H1 (cell line): ENCODE data around the gene LCE1E. TPM values are rescaled to one million over a fixed set of nuclear protein-coding genes. Genes with fewer than 3 reads are reported as not detected.

ENCODE experiments used
- CTCF ChIA-PET: fragments of 300-600 bp; sonication (Branson Sonifier 250); formaldehyde crosslinking; loops from one replicate; lab custom pipeline; 2021; ENCODE audit not compliant: partially characterized antibody; lab: Charles Lee
- POLR2A ChIA-PET: fragments of 300-600 bp; sonication (Branson Sonifier 250); formaldehyde crosslinking; loops from one replicate; lab custom pipeline; 2021; ENCODE audit warnings: inconsistent platforms; ENCODE audit not compliant: partially characterized antibody; lab: Charles Lee
- DNase-seq, 2 experiments: peaks; one replicate each; pipeline versions ENCODE4 v3.0.0 to v3.0.0-alpha.2; 2010 to 2022; ENCODE audit warnings: low spot score in 2 of 2, low read depth in 1 of 2, mixed read lengths in 1 of 2
- FAIRE-seq: peaks from 2 replicates; lab custom pipeline; 2011; peaks lifted over from hg19 to GRCh38; lab: Jason Lieb, UNC
- H2AFZ ChIP-seq: 2 replicates; pipeline ENCODE4 v1.8.1; 2012; ENCODE audit warnings: low read length, inconsistent platforms
- H2AK5ac ChIP-seq: 2 replicates; pipeline ENCODE4 v1.6.1; 2013; ENCODE audit warnings: low read depth, low read length
- H2BK120ac ChIP-seq: replicated peaks from 2 replicates; pipeline ENCODE3; 2013; ENCODE audit warnings: low read depth, low read length, inconsistent platforms
- H2BK12ac ChIP-seq: 2 replicates; pipeline ENCODE4 v1.6.1; 2013; ENCODE audit warnings: low read depth, low read length
- H2BK15ac ChIP-seq: 2 replicates; pipeline ENCODE4 v1.6.1; 2013; ENCODE audit warnings: low read length
- H2BK20ac ChIP-seq: 2 replicates; pipeline ENCODE4 v1.6.1; 2013; ENCODE audit warnings: low read length
- H2BK5ac ChIP-seq: 2 replicates; pipeline ENCODE4 v1.6.1; 2013; ENCODE audit warnings: low read depth, low read length
- H3K14ac ChIP-seq: 2 replicates; pipeline ENCODE4 v1.6.1; 2013; ENCODE audit warnings: inconsistent platforms; ENCODE audit not compliant: insufficient read length
- H3K18ac ChIP-seq: 2 replicates; pipeline ENCODE4 v1.6.1; 2013; ENCODE audit warnings: low read length; ENCODE audit errors: extremely low read depth
- H3K23ac ChIP-seq: 2 replicates; pipeline ENCODE4 v1.6.1; 2013; ENCODE audit warnings: inconsistent platforms; ENCODE audit not compliant: insufficient read length
- H3K23me2 ChIP-seq: 2 replicates; pipeline ENCODE4 v1.6.1; 2013; ENCODE audit warnings: low read depth, low read length
- H3K27ac ChIP-seq: 2 replicates; pipeline ENCODE4 v1.6.1; 2011; ENCODE audit warnings: low read depth, low read length, inconsistent platforms
- H3K27me3 ChIP-seq, 4 experiments: replicated peaks in 1 of 4; 1 replicate in 1 of 4; 2 replicates in 3 of 4; pipeline versions ENCODE4 v1.6.1 to v1.8.1; 2011 to 2013; ENCODE audit warnings: low read length in 3 of 4, mild to moderate bottlenecking in 3 of 4, inconsistent platforms in 2 of 4, mixed read lengths in 2 of 4, moderate library complexity in 1 of 4; ENCODE audit not compliant: control insufficient read depth in 3 of 4, insufficient read depth in 3 of 4; ENCODE audit errors: extremely low read depth in 1 of 4
- H3K36me3 ChIP-seq, 4 experiments: 2 replicates each; pipeline versions ENCODE4 v1.6.1 to v1.8.1; 2011 to 2013; ENCODE audit warnings: mild to moderate bottlenecking in 4 of 4, low read length in 3 of 4, moderate library complexity in 2 of 4, control low read depth in 1 of 4, inconsistent platforms in 1 of 4; ENCODE audit not compliant: insufficient read depth in 4 of 4, control insufficient read depth in 2 of 4
- H3K4ac ChIP-seq: replicated peaks from 2 replicates; pipeline ENCODE3; 2013; ENCODE audit warnings: low read length, low read depth, mixed read lengths, inconsistent platforms; ENCODE audit not compliant: insufficient read length
- H3K4me1 ChIP-seq, 4 experiments: replicated peaks in 1 of 4; 1 replicate in 1 of 4; 2 replicates in 3 of 4; pipeline versions ENCODE4 v1.6.1 to v1.8.1; 2011 to 2013; ENCODE audit warnings: low read length in 3 of 4, inconsistent platforms in 2 of 4, mixed read lengths in 1 of 4; ENCODE audit not compliant: insufficient read depth in 4 of 4, control insufficient read depth in 3 of 4
- H3K4me2 ChIP-seq, 2 experiments: 2 replicates each; pipeline versions ENCODE4 v1.6.1 to v1.8.1; 2011 to 2013; ENCODE audit warnings: low read depth in 2 of 2, low read length in 2 of 2, control low read depth in 1 of 2, inconsistent platforms in 1 of 2, mild to moderate bottlenecking in 1 of 2; ENCODE audit not compliant: insufficient read depth in 1 of 2
- H3K4me3 ChIP-seq, 4 experiments: fragments of 200-600, 300-600 bp in 1 of 4; sonication (generic), shearing (Covaris generic), sonication (Bioruptor Twin) in 1 of 4; 2 replicates each; pipeline versions ENCODE4 v1.5.1 to v1.8.1; 2011 to 2016; ENCODE audit warnings: low read length in 4 of 4, low read depth in 3 of 4, control low read depth in 2 of 4, inconsistent platforms in 2 of 4, mild to moderate bottlenecking in 2 of 4, mixed read lengths in 1 of 4, moderate library complexity in 1 of 4; ENCODE audit not compliant: insufficient read depth in 2 of 4; ENCODE audit errors: extremely low read depth in 1 of 4
- H3K56ac ChIP-seq: replicated peaks from 2 replicates; pipeline ENCODE3; 2013; ENCODE audit warnings: low read depth, mild to moderate bottlenecking, mixed read lengths, low read length, inconsistent platforms; ENCODE audit not compliant: insufficient read length
- H3K79me1 ChIP-seq: 2 replicates; pipeline ENCODE4 v1.6.1; 2013; ENCODE audit warnings: low read depth, low read length, control low read depth
- H3K79me2 ChIP-seq, 2 experiments: 2 replicates each; pipeline versions ENCODE4 v1.6.1 to v1.8.1; 2012 to 2013; ENCODE audit warnings: low read length in 2 of 2, mild to moderate bottlenecking in 2 of 2, inconsistent platforms in 1 of 2; ENCODE audit not compliant: insufficient read depth in 2 of 2, control insufficient read depth in 1 of 2
- H3K9ac ChIP-seq, 4 experiments: replicated peaks in 1 of 4; 1 replicate in 1 of 4; 2 replicates in 3 of 4; pipeline versions ENCODE4 v1.6.1 to v1.8.1; 2011 to 2013; ENCODE audit warnings: low read depth in 3 of 4, low read length in 3 of 4, control low read depth in 2 of 4, mild to moderate bottlenecking in 2 of 4, moderate library complexity in 2 of 4, inconsistent platforms in 1 of 4; ENCODE audit errors: extremely low read depth in 1 of 4
- H3K9me3 ChIP-seq, 2 experiments: 2 replicates each; pipeline versions ENCODE4 v1.6.1 to v1.8.1; 2012 to 2013; ENCODE audit warnings: mild to moderate bottlenecking in 2 of 2, moderate library complexity in 2 of 2, control low read depth in 1 of 2, inconsistent platforms in 1 of 2, low read depth in 1 of 2, low read length in 1 of 2, mixed read lengths in 1 of 2; ENCODE audit not compliant: insufficient read depth in 2 of 2
- H4K20me1 ChIP-seq, 2 experiments: replicated peaks in 1 of 2; 2 replicates each; pipeline versions ENCODE3 to v1.8.1; 2011 to 2013; ENCODE audit warnings: inconsistent platforms in 2 of 2, low read length in 2 of 2, mild to moderate bottlenecking in 1 of 2; ENCODE audit not compliant: insufficient read depth in 2 of 2, control insufficient read depth in 1 of 2
- H4K5ac ChIP-seq: 2 replicates; pipeline ENCODE4 v1.6.1; 2013; ENCODE audit warnings: low read length, low read depth, mixed read lengths, inconsistent platforms; ENCODE audit not compliant: insufficient read length
- H4K8ac ChIP-seq: 2 replicates; pipeline ENCODE4 v1.8.0; 2013; ENCODE audit warnings: mild to moderate bottlenecking, moderate library complexity, low read length, inconsistent platforms; ENCODE audit not compliant: insufficient read depth; ENCODE audit errors: extremely low read depth
- H4K91ac ChIP-seq: replicated peaks from 2 replicates; pipeline ENCODE3; 2013; ENCODE audit warnings: low read length, mixed read lengths, inconsistent platforms; ENCODE audit not compliant: insufficient read length
- ASH2L ChIP-seq: fragments of 200-600, 300-600 bp; sonication (generic); IDR thresholded peaks from one replicate; pipeline ENCODE4 v1.7.1; 2017; ENCODE audit warnings: low read length
- CREB1 ChIP-seq: IDR thresholded peaks from 2 replicates; pipeline ENCODE4 v1.6.1; 2012; ENCODE audit warnings: inconsistent platforms
- EGR1 ChIP-seq: IDR thresholded peaks from 2 replicates; pipeline ENCODE4 v1.6.1; 2011; ENCODE audit warnings: low read depth, low read length, borderline replicate concordance
- EP300 ChIP-seq, 2 experiments: IDR thresholded peaks; 1 replicate in 1 of 2; 2 replicates in 1 of 2; pipeline ENCODE4 v1.6.1; 2011 to 2012; ENCODE audit warnings: low read depth in 2 of 2, low read length in 2 of 2, mild to moderate bottlenecking in 2 of 2, borderline replicate concordance in 1 of 2, inconsistent platforms in 1 of 2, moderate library complexity in 1 of 2
- HDAC6 ChIP-seq: IDR thresholded peaks from one replicate; pipeline ENCODE4 v1.7.1; 2012; ENCODE audit warnings: low read depth, mild to moderate bottlenecking, inconsistent platforms, low read length, moderate library complexity
- KDM4A ChIP-seq: IDR thresholded peaks from one replicate; pipeline ENCODE4 v1.7.1; 2012; ENCODE audit warnings: low read depth, mild to moderate bottlenecking, moderate library complexity, low read length, inconsistent platforms; ENCODE audit not compliant: severe bottlenecking
- KDM5A ChIP-seq: fragments of 200-600 bp; IDR thresholded peaks from 2 replicates; pipeline ENCODE4 v1.7.1; 2012; ENCODE audit warnings: mild to moderate bottlenecking, low read length, inconsistent platforms, mixed read lengths
- RBBP5 ChIP-seq: IDR thresholded peaks from 2 replicates; pipeline ENCODE4 v1.7.1; 2012; ENCODE audit warnings: low read depth, mild to moderate bottlenecking, inconsistent platforms, low read length, moderate library complexity, borderline replicate concordance
- SIN3A ChIP-seq, 2 experiments: IDR thresholded peaks in 1 of 2; conservative IDR thresholded peaks in 1 of 2; 2 replicates each; pipeline ENCODE4 v1.6.1; 2011 to 2012; ENCODE audit warnings: low read length in 2 of 2, improper control_type of control experiment in 1 of 2, low read depth in 1 of 2, mild to moderate bottlenecking in 1 of 2
- SIX5 ChIP-seq: IDR thresholded peaks from 2 replicates; pipeline ENCODE4 v1.6.1; 2011; ENCODE audit warnings: mild to moderate bottlenecking, low read depth, low read length
- SP1 ChIP-seq: IDR thresholded peaks from 2 replicates; pipeline ENCODE4 v1.6.1; 2011; ENCODE audit warnings: low read depth, low read length
- TAF7 ChIP-seq: optimal IDR thresholded peaks from 2 replicates; pipeline ENCODE3; 2011; ENCODE audit warnings: low read depth, mild to moderate bottlenecking, inconsistent platforms, low read length, moderate library complexity, borderline replicate concordance
- ZNF274 ChIP-seq: IDR thresholded peaks from 2 replicates; pipeline ENCODE4 v1.7.0; 2012; ENCODE audit warnings: low read length, borderline replicate concordance; ENCODE audit errors: extremely low read depth
- WGBS, 2 experiments: shearing (Covaris generic) in 1 of 2; methylation state at CpG; one replicate each; pipeline versions ENCODE4 v1.1.6 to v1.1.7; 2013 to 2015; ENCODE audit warnings: low lambda C conversion rate in 2 of 2, mixed read lengths in 2 of 2, inconsistent platforms in 1 of 2, low coverage in 1 of 2, missing lambda C conversion rate in 1 of 2; ENCODE audit not compliant: insufficient replicate concordance in 2 of 2, insufficient coverage in 1 of 2, insufficient read length in 1 of 2; ENCODE audit errors: extremely low coverage in 1 of 2, missing lambda C conversion rate in 1 of 2; 5-methylcytosine and 5-hydroxymethylcytosine counted together
- polyA plus RNA-seq, 7 experiments: library from polyadenylated mRNA; depleted of rRNA in 3 of 7; stranded (reverse) in 5 of 7; unstranded in 2 of 7; fragments of >200 nt in 5 of 7; fragments of 200-250 nt in 2 of 7; gene quantifications; 1 replicate in 5 of 7; 2 replicates in 1 of 7; 4 replicates in 1 of 7; pipeline versions ENCODE4 v1.2.1 to v1.2.3, GENCODE V29; 2011 to 2013; ENCODE audit warnings: missing spikeins in 2 of 7, mixed read lengths in 2 of 7
- total RNA-seq: library from RNA; stranded (reverse); fragmentation: NEBNext Ultra II Directional; extraction: Animal tissue kit (Norgen Biotek cat#: 25700); gene quantifications from 2 replicates; pipeline ENCODE4 v1.2.1, GENCODE V29; 2021
- TF ChIP-seq, protein P1 (sequence below): IDR thresholded peaks from 2 replicates; pipeline ENCODE4 v1.6.1; 2011; ENCODE audit warnings: low read depth, mild to moderate bottlenecking, low read length; ENCODE audit not compliant: insufficient read depth

Gene LCE1E
- total and polyA plus RNA-seq, 2 of the 8 experiments (the other 6 are each of a cell fraction or from before 2014, with no cell fraction given) = not detected

DNA sequence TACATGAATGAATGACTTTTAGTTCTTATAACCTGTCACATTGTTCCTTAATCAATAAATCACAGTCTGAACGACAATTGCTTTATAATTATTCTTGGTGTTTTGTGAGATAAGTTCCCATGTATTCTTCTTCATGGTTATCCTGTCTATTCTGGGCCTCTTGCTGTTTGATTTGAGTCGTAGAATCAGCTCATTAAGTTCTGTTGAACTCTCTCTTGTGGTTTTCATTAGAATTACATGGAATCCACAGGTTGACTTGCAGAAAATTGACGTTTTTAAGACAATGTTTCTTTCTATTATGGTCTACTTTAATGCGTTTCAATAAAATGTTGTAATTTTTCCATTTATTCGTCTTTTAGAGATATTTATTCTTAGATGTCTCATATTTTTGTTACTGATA is 37.2 kb downstream of the LCE1E start:
- Histone ChIP-seq H4K91ac (no peak overlapping the region), H3K4me1 (no peaks in the 10 kb centered on the region), H3K56ac (no peak overlapping the region), H4K20me1 (no peaks in the 10 kb centered on the region), H3K9me3 (peaks cover 47 to 64% of the 10 kb centered on the region in 2 experiments), H2BK5ac (no peak overlapping the region), H3K27ac (no peak overlapping the region), H2AK5ac (no peak overlapping the region), H3K4me2 (no peak overlapping the region), H2BK15ac (no peak overlapping the region), H2AFZ (no peak overlapping the region), H2BK120ac (no peak overlapping the region), H3K14ac (no peak overlapping the region), H3K23me2 (no peaks in the 10 kb centered on the region), H3K9ac (no peak overlapping the region)
- CTCF ChIA-PET = no interaction called here
- POLR2A ChIA-PET = no interaction called here
- DNase-seq = no peak
- no peak for TF ChIP-seq RBBP5
- TF ChIP-seq TAF7 = no peak
- no peak for TF ChIP-seq EGR1
- no peak for TF ChIP-seq KDM5A
- TF ChIP-seq HDAC6 = no peak
- TF ChIP-seq ASH2L = no peak
- no peak for TF ChIP-seq KDM4A
- TF ChIP-seq, protein P1, sequence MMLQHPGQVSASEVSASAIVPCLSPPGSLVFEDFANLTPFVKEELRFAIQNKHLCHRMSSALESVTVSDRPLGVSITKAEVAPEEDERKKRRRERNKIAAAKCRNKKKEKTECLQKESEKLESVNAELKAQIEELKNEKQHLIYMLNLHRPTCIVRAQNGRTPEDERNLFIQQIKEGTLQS = no peak
- TF ChIP-seq EP300 (IDR thresholded peaks at IDR 0.05; ENCODE audit: borderline replicate concordance in 1 of 2, low read depth in 2 of 2, low read length in 2 of 2) = no peak
- TF ChIP-seq CREB1 = no peak
- no peak for TF ChIP-seq SIX5
- no peak for TF ChIP-seq SIN3A (conservative IDR thresholded peaks at IDR 0.05 in 1 of 2, IDR thresholded peaks at IDR 0.05 in 1 of 2; ENCODE audit: low read depth in 1 of 2, low read length in 2 of 2)
- TF ChIP-seq SP1 = no peak
- no peak for TF ChIP-seq ZNF274
- TF ChIP-seq, all 59 proteins: peak for 0
- H3K79me2 ChIP-seq = no peaks in the 10 kb centered on the region
- no peak for FAIRE-seq
- H3K4me3 ChIP-seq = no peak overlapping the region
- 33% methylated on average over 5 of the region's 5 CpGs; no CpG with 5 or more reads in 1 of the 2 experiments for WGBS, 2 experiments
- H3K23ac ChIP-seq = no peak overlapping the region
- H3K79me1 ChIP-seq = no peaks in the 10 kb centered on the region
- H3K36me3 ChIP-seq = no peaks in the 10 kb centered on the region
- H2BK12ac ChIP-seq = no peak overlapping the region
- H2BK20ac ChIP-seq = no peak overlapping the region
- no peaks in the 10 kb centered on the region for H3K27me3 ChIP-seq
- H4K8ac ChIP-seq = no peak overlapping the region
- H4K5ac ChIP-seq = no peak overlapping the region
- H3K4ac ChIP-seq = no peak overlapping the region
- no peak overlapping the region for H3K18ac ChIP-seq
